HUES64 (cell line): ENCODE results near the gene NDUFA9. TPM values are rescaled to one million over a fixed set of nuclear protein-coding genes. Genes with fewer than 3 reads are reported as not detected.
A peak's percentile ranks its signal among the peaks of the same experiment; 100 is the strongest.

ENCODE experiments used
- H3K27ac ChIP-seq: 2 replicates; pipeline ENCODE4 v1.7.0; 2013; ENCODE audit warnings: low read depth, low read length, inconsistent platforms
- H3K27me3 ChIP-seq: 2 replicates; pipeline ENCODE4 v1.6.1; 2013; ENCODE audit warnings: mild to moderate bottlenecking, low read length; ENCODE audit not compliant: insufficient read depth
- H3K36me3 ChIP-seq: 2 replicates; pipeline ENCODE4 v1.6.1; 2013; ENCODE audit warnings: mild to moderate bottlenecking, low read length; ENCODE audit not compliant: insufficient read depth
- H3K4me1 ChIP-seq: 2 replicates; pipeline ENCODE4 v1.6.1; 2013; ENCODE audit warnings: mild to moderate bottlenecking, low read length, moderate library complexity; ENCODE audit not compliant: insufficient read depth
- H3K4me3 ChIP-seq: 2 replicates; pipeline ENCODE4 v1.5.1; 2013; ENCODE audit warnings: mild to moderate bottlenecking, low read length, moderate library complexity
- H3K9ac ChIP-seq: 2 replicates; pipeline ENCODE4 v1.6.1; 2013; ENCODE audit warnings: mild to moderate bottlenecking, low read depth, low read length
- H3K9me3 ChIP-seq: 2 replicates; pipeline ENCODE4 v1.6.1; 2013; ENCODE audit warnings: low read depth, low read length; ENCODE audit not compliant: insufficient read depth
- WGBS: fragments of 150-250, 120-280 bp; methylation state at CpG from one replicate; pipeline ENCODE4 v1.1.7; 2013; ENCODE audit warnings: missing lambda C conversion rate; 5-methylcytosine and 5-hydroxymethylcytosine counted together
- polyA plus RNA-seq, 2 experiments: library from polyadenylated mRNA; stranded (reverse); fragments of 50-300 nt; gene quantifications; one replicate each; pipeline ENCODE4 v1.2.3, GENCODE V29; 2013

Gene NDUFA9
- polyA plus RNA-seq (2013, experiment 1 of 2), result 58.9 TPM
- polyA plus RNA-seq (2013, experiment 2 of 2), result 45.5 TPM

- Histone ChIP-seq H3K27me3 (no peaks in the 10 kb centered on the region), H3K27ac (peak within 1 kb of the TSS; percentile 69), H3K4me1 (peaks cover 20% of the 10 kb centered on the region; the same call in 1 of the 2 replicates), H3K9me3 (no peaks in the 10 kb centered on the region), H3K36me3 (no peaks in the 10 kb centered on the region), H3K9ac (peak within 1 kb of the TSS; percentile 89), H3K4me3 (peak within 1 kb of the TSS; percentile 86)
- WGBS, result 1% methylated on average over 39 of the region's 39 CpGs
Measured at GRCh38 chr12:4648501-4649357, at the start of gene NDUFA9, which contains the start of gene AKAP3. NDUFA9 (plus strand) TSS chr12:4649114; CDS start chr12:4649127, 13 bp downstream. AKAP3 (minus strand) TSS chr12:4649051; CDS start chr12:4638196, 10,855 bp downstream.

- 77% methylated on average over 7 of the region's 7 CpGs for WGBS
- Histone ChIP-seq H3K4me1 (peaks cover 7% of the 10 kb centered on the region; the same call in 1 of the 2 replicates), H3K27me3 (0 out of 2 replicates have a peak, but pooled peaks cover 5% of the 10 kb centered on the region), H3K36me3 (no peaks in the 10 kb centered on the region), H3K9ac (no peak overlapping the region), H3K27ac (no peak overlapping the region), H3K9me3 (no peaks in the 10 kb centered on the region), H3K4me3 (no peak overlapping the region)
Measured at GRCh38 chr12:4603421-4603820, 45.5 kb upstream of the NDUFA9 start.

- Histone ChIP-seq H3K36me3 (no peaks in the 10 kb centered on the region), H3K9ac (no peak overlapping the region), H3K27me3 (0 out of 2 replicates have a peak, but pooled peaks cover 5% of the 10 kb centered on the region), H3K4me3 (no peak overlapping the region), H3K4me1 (peaks cover 7% of the 10 kb centered on the region; the same call in 1 of the 2 replicates), H3K27ac (no peak overlapping the region), H3K9me3 (no peaks in the 10 kb centered on the region)
- WGBS, result 29% methylated on average over 1 of the region's 1 CpG
Measured at GRCh38 chr12:4603946-4604345, 45.0 kb upstream of the NDUFA9 start.

- Histone ChIP-seq H3K9ac (peak overlapping the region; percentile 81), H3K27ac (no peak overlapping the region), H3K36me3 (no peaks in the 10 kb centered on the region), H3K9me3 (no peaks in the 10 kb centered on the region), H3K4me3 (peak overlapping the region; percentile 92), H3K27me3 (0 out of 2 replicates have a peak, but pooled peaks cover 5% of the 10 kb centered on the region), H3K4me1 (peaks cover 7% of the 10 kb centered on the region; the same call in 1 of the 2 replicates)
- WGBS, result 3% methylated on average over 23 of the region's 25 CpGs
Measured at GRCh38 chr12:4604684-4605193, 44.2 kb upstream of the NDUFA9 start.

GRCh38 chr12:4607056-4607455 lies 41.9 kb upstream of the NDUFA9 start:
- Histone ChIP-seq H3K27ac (no peak overlapping the region), H3K9me3 (no peaks in the 10 kb centered on the region)
- WGBS, result 94% methylated on average over 3 of the region's 3 CpGs

GRCh38 chr12:4609071-4609470 lies 39.8 kb upstream of the NDUFA9 start:
- H3K4me1 ChIP-seq, result peaks cover 7% of the 10 kb centered on the region
- no peak overlapping the region for H3K27ac ChIP-seq
- H3K9me3 ChIP-seq, result no peaks in the 10 kb centered on the region
- H3K27me3 ChIP-seq, result no peaks in the 10 kb centered on the region
- no peak overlapping the region for H3K9ac ChIP-seq
- H3K4me3 ChIP-seq, result no peak overlapping the region
- 93% methylated on average over 7 of the region's 9 CpGs for WGBS
- H3K36me3 ChIP-seq, result peaks cover 29% of the 10 kb centered on the region

More at GRCh38 chr12:4607056-4607455, 41.9 kb upstream of the NDUFA9 start:
- Histone ChIP-seq H3K4me3 (no peak overlapping the region), H3K36me3 (peaks cover 12% of the 10 kb centered on the region), H3K9ac (no peak overlapping the region), H3K4me1 (peaks cover 7% of the 10 kb centered on the region), H3K27me3 (0 out of 2 replicates have a peak, but pooled peaks cover 5% of the 10 kb centered on the region)

GRCh38 chr12:4610481-4610880 lies 38.4 kb upstream of the NDUFA9 start:
- no peaks in the 10 kb centered on the region for H3K9me3 ChIP-seq
- 89% methylated on average over 2 of the region's 4 CpGs for WGBS
- peaks cover 4% of the 10 kb centered on the region for H3K4me1 ChIP-seq
- H3K4me3 ChIP-seq, result no peak overlapping the region
- no peaks in the 10 kb centered on the region for H3K27me3 ChIP-seq
- peaks cover 38% of the 10 kb centered on the region for H3K36me3 ChIP-seq
- H3K9ac ChIP-seq, result no peak overlapping the region
- H3K27ac ChIP-seq, result no peak overlapping the region

- H3K9ac ChIP-seq, result no peak overlapping the region
- 94% methylated on average over 9 of the region's 9 CpGs for WGBS
- no peaks in the 10 kb centered on the region for H3K9me3 ChIP-seq
- H3K27ac ChIP-seq, result no peak overlapping the region
- no peaks in the 10 kb centered on the region for H3K4me1 ChIP-seq
- H3K27me3 ChIP-seq, result no peaks in the 10 kb centered on the region
- no peak overlapping the region for H3K4me3 ChIP-seq
- peaks cover 36% of the 10 kb centered on the region for H3K36me3 ChIP-seq
Measured at GRCh38 chr12:4615667-4616066, 33.2 kb upstream of the NDUFA9 start.

GRCh38 chr12:4621511-4621910 lies 27.4 kb upstream of the NDUFA9 start:
- WGBS, result 94% methylated on average over 2 of the region's 3 CpGs
- no peak overlapping the region for H3K4me3 ChIP-seq
- no peaks in the 10 kb centered on the region for H3K9me3 ChIP-seq
- H3K9ac ChIP-seq, result no peak overlapping the region
- H3K4me1 ChIP-seq, result no peaks in the 10 kb centered on the region
- H3K36me3 ChIP-seq, result no peaks in the 10 kb centered on the region
- no peaks in the 10 kb centered on the region for H3K27me3 ChIP-seq
- H3K27ac ChIP-seq, result no peak overlapping the region

- Histone ChIP-seq H3K27me3 (no peaks in the 10 kb centered on the region), H3K36me3 (no peaks in the 10 kb centered on the region), H3K4me1 (peaks cover 20% of the 10 kb centered on the region), H3K9ac (no peak overlapping the region), H3K9me3 (peaks cover 10% of the 10 kb centered on the region), H3K4me3 (no peak overlapping the region), H3K27ac (no peak overlapping the region)
- 94% methylated on average over 5 of the region's 5 CpGs for WGBS
Measured at GRCh38 chr12:4626543-4626942, 22.4 kb upstream of the NDUFA9 start.

- peaks cover 10% of the 10 kb centered on the region for H3K9me3 ChIP-seq
- H3K9ac ChIP-seq, result no peak overlapping the region
- H3K36me3 ChIP-seq, result no peaks in the 10 kb centered on the region
- H3K27me3 ChIP-seq, result no peaks in the 10 kb centered on the region
- H3K4me3 ChIP-seq, result no peak overlapping the region
- no peak overlapping the region for H3K27ac ChIP-seq
- 97% methylated on average over 9 of the region's 10 CpGs for WGBS
- H3K4me1 ChIP-seq, result peaks cover 27% of the 10 kb centered on the region
Measured at GRCh38 chr12:4628406-4628805, 20.5 kb upstream of the NDUFA9 start.
